ENCODE data around the gene SUMO3.
A peak's percentile ranks its signal among the peaks of the same experiment; 100 is the strongest.

GRCh38 chr21:44792702-44793591 lies 24.9 kb downstream of the SUMO3 start:
- TF ChIP-seq CTCF (optimal IDR thresholded peaks at IDR 0.05 in 1 of 3, IDR thresholded peaks at IDR 0.05 in 1 of 3, conservative IDR thresholded peaks at IDR 0.05 in 1 of 3; ENCODE audit: extremely low read depth in 1 of 3, insufficient read depth in 2 of 3, low read length in 3 of 3) = peak; percentile 71 to 76 (median 72)
- TF ChIP-seq EZH2 (IDR thresholded peaks at IDR 0.05; ENCODE audit: low read length) = no peak
